Vagina (tissue), 2 donors: ENCODE measurements around the gene ZNF732.

ENCODE experiments used
- CTCF ChIP-seq, 3 experiments: fragments of 450-650 bp in 2 of 3; fragments of 200-600 bp in 1 of 3; sonication (generic) in 1 of 3; IDR thresholded peaks; one replicate each; pipeline ENCODE4 v1.5.1; 2017 to 2019; ENCODE audit warnings: antibody characterized with exemption in 3 of 3, mild to moderate bottlenecking in 2 of 3, moderate library complexity in 2 of 3
- POLR2A ChIP-seq, 2 donors: fragments of 450-650 bp; IDR thresholded peaks; one replicate each; pipeline ENCODE4 v1.6.1; 2017; ENCODE audit warnings: antibody characterized with exemption in 2 of 2, mild to moderate bottlenecking in 2 of 2, moderate library complexity in 2 of 2

DNA sequence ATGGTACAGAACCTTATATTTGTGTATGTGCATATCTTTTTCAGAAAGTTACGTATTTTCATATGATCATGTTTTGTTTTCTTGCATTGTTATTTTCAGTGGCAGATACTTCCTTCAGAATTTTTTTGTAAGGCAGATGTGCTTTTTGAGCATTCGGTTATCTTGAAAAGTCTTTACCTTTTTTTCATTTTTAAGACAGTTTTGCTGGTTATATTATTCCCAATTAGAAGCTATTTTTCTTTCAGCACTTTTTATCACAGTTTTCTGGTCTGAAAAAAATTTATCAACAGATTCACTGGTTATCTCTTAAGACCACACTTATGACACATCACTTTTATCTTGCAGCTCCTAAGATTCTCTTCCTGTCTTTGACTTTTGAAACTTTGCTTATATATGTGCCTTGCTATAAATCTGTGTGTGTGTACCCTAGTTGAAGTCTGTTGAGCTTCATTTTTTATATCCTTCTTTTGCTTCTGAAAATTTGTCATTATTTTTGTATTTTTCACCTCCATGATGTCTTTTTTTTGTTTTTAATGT lies 53.1 kb downstream of the ZNF732 start:
- no peak for TF ChIP-seq POLR2A (IDR thresholded peaks at IDR 0.05)
- TF ChIP-seq CTCF (IDR thresholded peaks at IDR 0.05): no peak
